CD4-positive, alpha-beta T cell treated with Interleukin-12 subunit alpha and Interleukin-12 subunit beta, for 1 hour (primary cell): Measurements from ENCODE around the gene INKA1.
"Not testable (repeated sequence)": the region's sequence is repeated elsewhere in the genome, so short reads cannot be mapped to it uniquely, and the experiment has no call there.

Experiments used
- DNase-seq: peaks from one replicate; pipeline ENCODE4 v3.0.0-alpha.2; 2020

The INKA1 gene

DNA sequence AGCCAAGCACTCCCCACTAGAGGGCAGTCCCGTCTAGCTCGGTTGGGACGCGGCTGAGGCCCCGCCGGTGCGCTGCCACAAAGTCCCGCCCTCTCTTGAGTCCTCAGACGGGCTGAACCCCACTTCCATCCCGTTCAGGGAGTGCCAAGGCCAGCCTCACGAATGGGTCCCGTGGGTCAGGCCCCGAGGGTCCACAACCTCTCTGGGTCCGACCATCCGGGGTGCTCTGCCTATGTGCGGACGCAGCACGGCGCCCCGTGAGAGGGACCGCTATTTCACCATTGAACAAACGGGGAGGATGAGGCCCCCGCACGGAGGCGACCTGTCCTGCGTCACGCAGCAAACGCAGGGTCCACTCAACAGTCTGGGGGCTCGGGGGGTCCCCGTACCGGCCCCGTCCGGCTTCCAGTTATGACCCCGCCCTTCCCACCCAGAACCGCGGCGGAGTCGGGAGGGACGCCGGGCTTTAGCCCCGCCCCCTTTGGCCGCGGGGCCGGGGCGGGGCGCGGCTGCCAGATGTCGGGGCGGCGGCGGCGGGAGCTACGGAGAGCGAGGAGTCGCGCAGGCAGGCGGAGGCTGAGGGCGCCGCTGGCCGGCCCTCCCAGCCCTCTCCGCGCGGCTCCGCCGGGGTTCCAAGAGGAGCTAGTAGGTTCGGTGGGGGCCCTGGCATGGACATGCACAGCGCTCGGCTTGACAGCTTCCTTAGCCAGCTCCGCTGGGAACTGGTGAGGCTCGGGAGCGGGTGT is at the start of gene INKA1:
Gene INKA1 (plus strand): TSS at position 543 of the 746 bp plus-strand sequence. CDS start 132 bp downstream, at position 675.
- DNase-seq, result peak; percentile 90

DNA sequence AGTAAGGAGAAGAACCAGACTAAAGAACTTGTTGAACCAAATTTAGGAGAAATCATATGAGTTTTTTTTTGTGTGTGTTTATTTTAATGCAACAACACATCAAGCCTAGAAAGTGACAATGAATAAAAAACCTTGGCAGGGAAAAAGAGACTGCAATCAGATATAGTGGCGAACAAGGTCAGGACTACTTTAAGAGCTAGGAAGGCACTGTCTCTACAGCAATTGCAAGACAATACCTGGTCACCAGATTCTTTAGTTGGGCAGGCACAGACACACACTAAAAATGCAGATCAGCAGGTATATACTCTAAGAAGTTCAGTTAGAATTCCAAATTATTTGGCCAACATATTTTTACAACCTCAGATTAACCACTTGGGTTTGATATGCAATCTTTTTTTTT is 48.5 kb upstream of the INKA1 start:
- no peak for DNase-seq

DNA sequence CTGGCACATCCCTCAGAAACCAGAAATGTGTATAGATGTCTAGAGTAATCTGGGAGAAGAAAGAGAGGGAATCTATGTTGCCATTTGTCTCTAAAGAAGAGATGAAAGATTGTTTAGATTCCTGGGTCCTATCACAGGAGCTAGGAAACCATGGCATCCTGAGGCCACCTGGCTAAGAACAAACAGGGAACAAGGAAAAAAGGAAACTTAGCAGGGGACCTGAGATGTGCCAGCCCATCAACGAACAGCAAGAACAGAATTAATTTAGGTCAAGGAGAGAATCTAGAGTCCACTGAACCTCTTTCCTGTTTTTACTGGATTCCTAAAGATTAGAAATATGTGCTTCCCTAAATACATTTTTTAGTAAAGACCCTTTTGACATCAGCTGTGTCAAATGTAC is 47.0 kb upstream of the INKA1 start:
- no peak for DNase-seq

DNA sequence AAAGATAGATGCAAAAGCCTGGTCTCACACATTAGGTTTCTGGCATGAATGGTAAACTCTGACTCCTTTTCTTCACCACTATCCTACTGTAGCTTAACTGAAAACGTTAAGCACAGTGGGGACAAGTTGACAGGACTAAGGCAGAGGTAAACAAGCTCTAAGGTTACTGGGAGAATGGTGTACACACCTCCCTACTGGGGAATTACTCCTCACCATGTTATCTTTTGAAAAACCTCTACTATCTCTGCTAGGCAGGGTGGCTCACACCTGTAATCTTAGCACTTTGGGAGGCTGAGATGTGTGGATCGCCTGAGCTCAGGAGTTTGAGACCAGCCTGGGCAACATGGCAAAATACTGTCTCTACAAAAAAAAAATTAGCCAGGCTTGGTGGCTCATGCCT is 45.9 kb upstream of the INKA1 start:
- no peak for DNase-seq

DNA sequence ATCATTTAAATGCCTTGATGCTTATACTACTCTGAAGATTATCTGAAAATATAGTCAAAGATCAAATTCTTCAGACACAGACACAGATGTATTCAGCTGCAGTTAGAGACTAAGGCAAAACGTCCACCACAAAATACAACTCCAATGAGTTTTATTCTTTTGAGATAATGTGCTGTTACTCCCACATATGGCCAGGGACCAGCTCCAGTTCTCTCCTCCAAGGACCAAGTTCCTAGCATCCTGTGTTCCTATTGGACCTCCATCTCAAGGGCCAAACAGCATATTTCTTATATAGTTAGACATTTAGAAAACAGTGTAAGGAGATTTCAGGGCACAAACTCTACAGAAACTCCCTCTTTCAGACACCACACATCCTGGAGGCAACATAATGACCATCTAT is 43.8 kb upstream of the INKA1 start:
- no peak for DNase-seq

DNA sequence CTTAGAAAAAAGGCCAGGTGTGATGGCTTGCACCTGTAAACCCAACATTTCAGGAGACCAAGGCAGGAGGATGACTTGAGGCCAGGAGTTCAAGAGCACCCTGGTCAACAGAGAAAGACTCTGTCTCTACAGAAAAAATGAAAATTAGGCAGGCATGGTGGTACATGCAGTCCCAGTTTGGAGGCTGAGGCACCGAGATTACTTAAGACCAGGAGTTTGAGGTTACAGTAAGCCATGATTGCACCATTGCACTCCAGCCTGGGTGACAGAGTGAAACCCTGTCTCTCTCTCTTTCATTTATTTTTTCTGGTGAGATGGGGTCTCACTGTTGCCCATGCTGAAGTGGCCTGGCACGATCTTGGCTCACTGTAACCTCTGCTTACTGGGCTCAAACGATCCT is 41.4 kb upstream of the INKA1 start:
- DNase-seq, result no peak

DNA sequence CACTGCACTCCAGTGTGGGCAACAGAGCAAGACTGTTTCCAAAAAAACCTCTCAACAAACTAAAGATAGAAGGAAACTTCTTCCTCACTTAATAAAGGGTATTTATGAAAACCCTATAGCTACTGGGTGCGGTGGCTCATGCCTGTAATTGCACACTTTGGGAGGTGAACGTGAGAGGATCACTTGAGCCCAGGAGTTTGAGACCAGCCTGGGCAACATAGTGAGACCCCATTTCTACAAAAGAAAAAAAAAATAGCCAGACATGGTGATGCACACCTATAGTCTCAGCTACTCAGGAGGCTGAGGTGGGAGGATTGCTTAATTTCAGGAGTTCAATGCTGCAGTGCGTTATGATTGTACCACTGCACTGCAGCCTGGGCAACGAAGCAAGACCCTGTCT is 39.1 kb upstream of the INKA1 start:
- no peak for DNase-seq

DNA sequence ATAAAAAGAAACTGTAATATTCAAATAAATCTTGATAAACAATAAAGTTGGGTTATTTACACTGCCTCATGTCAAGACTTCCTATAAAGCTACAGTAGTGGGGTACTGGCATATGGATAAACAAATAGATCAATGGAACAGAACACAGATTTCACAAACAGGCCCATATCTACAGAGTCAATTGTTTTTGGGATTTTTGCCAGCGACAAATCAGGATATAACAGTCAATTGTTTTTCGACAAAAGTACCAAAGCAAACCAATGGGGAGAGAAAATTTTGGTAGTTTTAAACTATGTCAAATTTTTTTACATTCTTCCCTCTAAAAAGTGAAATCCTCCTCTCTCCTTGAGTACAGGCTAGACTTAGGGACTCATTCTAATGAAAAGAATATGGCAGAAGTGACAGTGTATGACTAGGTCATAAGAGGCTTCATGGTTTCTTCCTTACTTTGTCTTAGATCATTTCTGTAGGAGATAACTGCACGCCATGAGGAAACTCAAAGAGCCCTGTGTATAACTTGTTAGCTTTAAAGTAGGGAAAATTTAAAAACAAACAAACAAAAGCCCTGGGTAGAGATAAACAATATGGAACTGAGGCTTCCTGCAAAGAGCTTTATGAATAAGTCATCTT is 33.7 kb upstream of the INKA1 start:
- DNase-seq, result no peak

DNA sequence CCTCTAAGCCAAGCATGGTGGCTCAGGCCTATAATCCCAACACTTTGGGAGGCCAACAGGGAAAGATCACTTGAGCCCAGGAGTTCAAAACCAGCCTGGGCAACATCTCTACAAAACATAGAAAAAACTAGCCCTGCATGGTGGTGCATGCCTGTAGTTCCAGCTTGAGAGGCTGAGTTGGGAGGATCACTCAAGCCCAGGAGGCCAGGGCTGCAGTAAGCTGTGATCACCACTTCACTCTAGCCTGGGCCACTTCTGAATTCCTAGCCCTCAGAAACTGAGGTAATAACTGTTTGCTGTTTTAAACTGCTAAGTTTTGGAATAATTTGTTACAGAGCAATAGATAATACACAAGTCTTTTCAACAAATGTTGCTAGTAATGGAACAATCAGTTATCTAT is 33.1 kb upstream of the INKA1 start:
- DNase-seq, result no peak

DNA sequence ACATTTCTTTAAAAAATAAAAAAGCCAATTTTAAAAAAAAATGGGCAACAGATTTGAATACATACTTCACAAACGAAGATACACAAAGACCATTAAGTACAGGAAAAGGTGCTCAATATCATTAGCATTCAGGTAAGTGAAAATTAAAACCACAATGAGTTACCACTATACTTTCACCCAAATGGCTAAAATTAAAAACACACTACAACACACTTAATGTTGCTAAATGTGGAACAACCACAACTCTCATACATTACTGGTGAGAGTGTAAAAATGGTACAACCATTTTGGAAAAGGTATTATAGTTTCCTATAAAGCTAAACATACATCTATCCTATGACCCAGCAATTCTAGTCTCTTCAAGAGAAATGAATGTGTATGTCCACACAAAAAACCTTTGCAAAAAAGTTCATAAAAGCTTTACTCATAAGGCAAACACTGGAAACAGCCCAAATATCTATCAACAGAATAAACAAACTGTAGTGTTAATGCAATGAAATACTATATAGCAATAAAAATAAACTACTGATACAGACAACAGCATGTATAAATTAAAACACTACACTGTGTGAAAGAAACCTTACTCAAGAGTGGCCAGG is 31.6 kb upstream of the INKA1 start:
- no peak for DNase-seq

DNA sequence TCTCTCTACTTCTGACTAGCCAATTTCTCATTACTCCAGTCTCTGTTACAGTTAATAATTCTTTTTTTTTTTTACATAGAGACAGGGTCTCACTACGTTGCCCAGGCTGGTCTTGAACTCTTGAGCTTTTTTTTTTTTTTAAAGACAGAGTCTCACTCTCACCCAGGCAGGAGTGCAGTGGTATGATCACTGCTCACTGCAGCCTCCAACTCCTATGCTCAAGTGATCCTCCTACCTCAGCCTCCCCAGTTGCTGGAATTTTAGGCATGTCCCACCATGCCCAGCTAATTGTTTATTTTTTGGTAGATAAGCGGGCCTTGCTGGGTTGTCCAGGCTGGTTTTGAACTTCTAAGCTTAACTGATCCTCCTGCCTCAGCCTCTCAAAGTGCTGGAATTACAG is 30.4 kb upstream of the INKA1 start:
- no peak for DNase-seq

DNA sequence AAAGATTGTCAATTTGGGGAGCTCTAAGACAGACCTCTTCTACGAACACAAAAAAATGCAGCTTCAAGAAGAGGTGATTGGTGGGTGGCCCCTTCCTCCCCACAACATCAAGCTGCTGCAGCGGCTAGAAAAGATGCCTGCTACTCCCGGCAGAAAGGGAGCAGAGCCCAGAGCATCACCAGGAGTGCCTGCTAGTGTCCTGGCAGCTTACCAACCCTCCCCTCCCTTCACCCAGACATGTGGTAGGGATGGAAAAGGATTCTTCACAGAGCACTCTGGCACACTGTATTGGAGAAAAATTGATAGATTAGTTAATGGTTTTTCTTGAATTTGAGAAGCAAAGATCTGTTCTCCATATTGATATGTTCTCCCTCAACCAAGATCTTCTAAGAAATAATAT is 27.5 kb upstream of the INKA1 start:
- DNase-seq, result no peak

DNA sequence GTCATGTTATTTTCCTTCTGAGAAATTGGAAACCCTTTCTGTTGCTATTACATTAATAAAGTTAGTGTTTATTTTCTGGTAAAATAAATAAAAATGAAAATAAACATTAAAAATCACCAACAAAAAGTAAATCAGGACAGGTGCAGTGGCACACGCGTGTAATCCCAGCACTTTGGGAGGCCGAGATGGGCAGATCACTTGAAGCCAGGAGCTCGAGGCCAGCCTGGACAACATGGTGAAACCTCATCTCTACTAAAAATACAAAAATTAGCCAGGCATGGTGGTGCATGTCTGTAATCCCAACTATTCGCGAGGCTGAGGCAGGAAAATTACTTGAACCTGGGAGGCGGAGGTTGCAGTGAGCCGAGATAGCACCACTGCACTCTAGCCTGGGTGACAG is 27.0 kb upstream of the INKA1 start:
- not testable (repeated sequence) for DNase-seq

DNA sequence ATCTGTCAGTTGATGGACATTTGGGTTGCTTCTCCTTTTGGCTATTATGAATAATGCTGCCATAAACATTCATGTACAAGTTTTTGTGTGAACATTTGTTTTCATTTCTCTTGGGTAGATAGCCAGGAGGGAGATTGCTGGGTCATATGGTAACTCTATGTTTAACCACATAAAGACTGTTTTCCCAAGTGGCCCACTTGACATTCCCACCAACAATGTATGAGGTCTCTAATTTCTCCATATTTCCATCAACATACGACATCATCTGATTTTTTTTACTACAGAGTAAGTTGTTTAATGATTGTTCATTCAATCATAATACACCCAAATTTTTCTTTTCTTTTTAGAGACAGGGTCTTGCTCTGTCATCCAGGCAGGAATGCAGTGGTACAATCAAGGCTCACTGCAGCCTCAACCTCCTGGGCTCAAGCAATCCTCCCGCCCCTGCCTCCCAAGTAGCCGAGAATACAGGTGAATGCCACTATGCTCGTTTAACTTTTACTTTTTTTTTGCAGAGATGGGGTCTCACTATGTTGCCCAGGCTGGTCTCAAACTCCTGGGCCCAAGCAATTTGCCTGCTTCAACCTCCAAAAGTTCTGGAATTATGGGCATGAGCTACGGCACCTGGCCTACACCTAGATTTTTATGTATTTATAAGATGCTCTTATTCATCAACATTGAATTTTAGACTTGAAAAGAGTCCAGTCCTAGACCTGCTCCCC is 23.5 kb upstream of the INKA1 start:
- DNase-seq, result no peak

DNA sequence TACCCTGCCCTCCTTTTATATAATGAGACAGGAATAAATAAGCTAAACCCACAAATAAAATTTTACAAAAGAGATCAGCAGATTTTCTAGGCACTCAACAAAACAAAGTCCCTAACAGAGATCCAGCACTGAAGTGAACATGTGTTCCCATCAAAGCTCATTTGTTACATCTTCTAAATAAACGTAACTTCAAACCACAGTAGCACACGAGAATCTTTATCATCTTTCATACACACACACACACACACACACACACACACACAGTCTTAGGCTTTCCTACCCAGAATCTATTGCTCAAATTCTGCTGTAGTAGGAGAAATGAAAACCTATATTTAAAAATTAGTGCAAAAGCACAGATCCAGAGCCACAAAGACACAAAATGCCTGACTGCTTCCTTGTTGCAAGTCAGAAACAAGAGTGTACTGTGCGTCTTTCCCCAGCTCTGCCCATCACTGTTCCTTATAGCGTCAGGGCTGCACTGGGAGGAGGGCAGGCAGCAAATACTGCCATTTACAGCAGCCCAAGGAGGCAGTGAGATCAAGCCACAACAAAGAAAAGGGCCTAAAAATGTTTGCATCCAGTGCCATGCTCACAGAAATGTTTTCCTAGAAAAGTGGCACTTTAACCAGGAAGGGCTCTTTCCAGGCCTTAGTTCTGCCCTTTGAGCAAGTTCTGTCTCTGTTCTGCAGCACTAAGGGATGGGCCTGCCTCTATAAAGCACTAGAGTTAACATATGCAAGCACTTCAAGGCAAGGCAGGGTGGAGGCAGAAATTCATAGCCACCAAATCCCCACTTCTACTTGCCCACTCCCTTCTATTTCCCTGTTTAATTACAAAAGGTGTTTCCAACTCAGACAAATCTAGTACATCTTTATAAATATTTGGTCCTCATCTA is 22.7 kb upstream of the INKA1 start:
- no peak for DNase-seq

DNA sequence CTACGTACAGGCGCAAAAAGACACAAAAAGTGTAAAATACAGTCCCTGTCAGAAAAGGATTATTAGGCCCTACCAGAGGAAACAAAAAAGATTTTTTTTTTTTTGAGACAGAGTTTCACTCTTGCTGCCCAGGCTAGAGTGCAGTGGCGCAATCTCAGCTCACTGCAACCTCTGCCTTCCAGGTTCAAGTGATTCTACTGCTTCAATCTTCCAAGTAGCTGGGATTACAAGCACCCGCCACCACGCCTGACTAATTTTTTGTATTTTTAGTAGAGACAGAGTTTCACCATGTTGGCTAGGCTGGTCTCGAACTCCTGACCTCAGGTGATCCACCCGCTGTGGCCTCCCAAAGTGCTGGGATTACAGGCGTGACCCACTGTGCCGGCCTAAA is 22.1 kb upstream of the INKA1 start:
- not testable (repeated sequence) for DNase-seq

DNA sequence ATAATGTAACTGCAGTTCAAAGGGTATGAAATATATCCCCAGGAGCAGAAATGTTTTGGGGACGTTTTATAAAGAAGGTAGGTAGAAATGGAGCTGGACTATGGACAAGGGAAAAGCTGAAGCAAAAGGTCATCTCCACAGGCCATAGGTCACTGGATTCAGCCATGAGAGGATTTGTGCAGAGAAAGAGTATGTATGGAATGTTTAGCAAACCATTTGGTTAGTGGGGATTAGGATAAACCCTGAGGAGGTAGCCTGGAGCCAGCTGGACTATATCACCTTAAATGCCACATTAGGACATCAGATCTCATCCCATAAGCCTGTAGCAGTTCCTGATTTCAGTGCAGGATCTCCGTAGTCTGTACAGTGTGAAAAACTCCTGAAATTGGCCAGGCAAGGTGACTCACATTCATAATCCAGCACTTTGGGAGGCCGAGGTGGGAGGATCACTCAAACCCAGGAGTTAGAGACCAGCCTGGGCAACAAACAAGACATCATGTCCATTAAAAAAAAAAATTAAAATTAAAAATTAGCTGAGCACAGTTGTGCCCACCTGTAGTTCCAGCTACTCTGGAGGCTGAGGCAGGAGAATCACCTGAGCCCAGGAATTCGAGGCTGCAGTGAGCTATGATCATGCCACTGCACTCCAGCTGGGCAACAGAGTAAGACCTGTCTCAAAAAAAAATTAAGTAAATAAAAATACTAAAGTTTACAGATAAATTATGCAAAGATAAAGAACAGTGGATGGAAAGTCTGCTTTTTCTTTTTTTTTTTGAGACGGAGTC is 21.5 kb upstream of the INKA1 start:
- DNase-seq, result no peak

DNA sequence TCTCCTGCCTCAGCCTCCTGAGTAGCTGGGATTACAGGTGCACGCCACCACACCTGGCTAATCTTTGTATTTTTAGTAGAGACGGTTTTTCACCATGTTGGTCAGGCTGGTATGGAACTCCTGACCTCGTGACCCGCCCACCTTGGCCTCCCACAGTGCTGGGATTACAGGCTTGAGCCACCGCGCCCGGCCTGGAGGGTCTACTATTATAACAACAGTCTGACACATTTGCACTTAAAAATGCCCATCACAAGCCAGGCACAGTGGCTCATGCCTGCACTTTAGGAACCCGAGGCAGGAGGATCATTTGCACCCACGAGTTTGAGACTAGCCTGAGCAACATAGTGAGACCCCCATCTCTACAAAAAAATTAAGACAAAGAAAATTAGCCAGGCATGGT is 20.8 kb upstream of the INKA1 start:
- DNase-seq, result not testable (repeated sequence)

DNA sequence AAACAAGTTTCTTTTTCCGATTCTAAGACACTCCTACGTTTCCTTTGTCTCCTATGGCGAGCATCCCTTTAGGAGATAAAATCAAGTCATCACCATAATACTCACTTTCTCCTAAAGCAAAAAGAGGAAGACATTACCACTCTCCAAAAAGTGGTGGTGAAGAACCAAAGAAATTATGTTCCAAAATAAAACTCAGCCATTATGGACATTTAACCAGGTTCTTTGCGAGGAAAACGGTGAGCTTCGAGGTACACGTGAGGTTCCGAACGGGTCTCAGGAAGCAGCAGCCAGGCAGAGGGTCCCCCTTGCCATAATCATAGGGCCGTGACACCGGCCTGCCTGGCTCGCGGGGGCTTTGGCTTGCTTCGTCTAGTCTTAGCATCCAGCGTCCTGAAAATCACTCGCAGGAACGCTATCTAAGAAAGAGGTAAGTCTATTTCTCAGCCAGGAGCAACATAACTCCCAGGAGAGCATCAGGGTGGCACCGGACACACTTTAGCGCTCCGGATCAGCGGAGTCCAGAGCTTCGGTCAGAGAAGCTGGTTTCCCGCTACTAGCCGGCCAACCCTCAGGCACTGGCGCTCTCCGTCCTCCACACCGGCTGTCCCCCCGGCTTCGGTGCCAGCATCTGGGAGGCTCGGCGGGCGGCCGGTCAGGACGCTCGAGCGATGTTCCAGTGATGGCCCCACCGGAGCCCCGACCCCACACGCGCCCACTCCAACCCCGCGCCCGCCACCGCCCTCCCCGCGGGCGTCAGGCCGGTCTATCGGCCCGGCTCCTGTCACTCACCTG is 17.3 kb upstream of the INKA1 start:
- DNase-seq, result peak; percentile 34

DNA sequence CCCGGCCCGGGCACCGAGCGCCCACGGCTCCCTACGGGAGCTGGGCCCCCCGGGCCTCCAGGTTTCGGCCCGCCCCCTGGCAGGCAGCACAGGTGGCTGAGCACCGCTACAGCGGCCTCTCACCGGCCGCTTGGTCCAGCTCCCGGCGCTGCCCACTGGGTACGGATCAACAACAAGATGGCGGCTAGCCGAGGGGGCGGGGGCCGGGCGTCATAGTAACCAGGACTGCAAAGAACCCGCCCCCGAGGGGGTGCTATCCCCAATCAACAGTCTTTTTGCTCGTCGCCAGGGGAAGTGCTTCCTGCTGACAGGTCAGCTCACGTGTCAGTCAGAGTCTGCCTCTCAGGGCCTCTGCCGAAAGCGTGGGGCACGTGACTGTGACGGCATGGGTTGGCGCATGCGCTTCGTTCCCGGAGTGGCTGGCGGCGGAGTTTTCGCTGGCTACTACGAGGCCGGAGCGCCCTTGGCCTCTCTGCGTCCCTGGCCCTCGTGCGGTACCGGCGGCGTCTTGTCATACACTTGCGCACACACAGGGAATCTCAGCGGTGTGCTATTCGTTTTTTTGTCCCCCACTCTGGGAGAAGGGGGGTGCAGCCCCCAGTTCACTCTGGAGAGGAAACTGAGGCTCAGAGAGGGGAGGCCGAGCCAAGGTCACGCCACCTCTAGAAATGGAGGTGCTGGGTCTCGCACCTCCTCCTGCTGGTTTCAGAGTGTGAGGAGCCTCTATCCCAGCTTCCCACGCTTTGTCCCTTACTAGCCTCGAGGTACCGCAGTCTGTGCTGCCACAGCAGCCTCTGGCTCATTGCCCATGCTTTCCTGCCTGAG is 16.5 kb upstream of the INKA1 start, which contains the start of gene IP6K1:
Gene IP6K1 (minus strand): TSS at position 186 of the 825 bp plus-strand sequence. CDS start 38,502 bp downstream, outside the sequence.
- DNase-seq, result peak; percentile 100
